BLaER1 treated with 17β-estradiol and CSF1 and Interleukin-3, amounts not matched to agents 10 nM and 100 nM (cell line): ENCODE data around the gene ZNF267.
"Not testable (repeated sequence)": the region's sequence is repeated elsewhere in the genome, so short reads cannot be mapped to it uniquely, and the experiment has no call there.

ENCODE experiments used
- H3K27ac ChIP-seq, 11 experiments: shearing (Covaris generic); formaldehyde crosslinking; 2 replicates each; pipeline ENCODE4 v1.8.1; 2022
- H3K27me3 ChIP-seq, 11 experiments: shearing (Covaris generic); formaldehyde crosslinking; 2 replicates each; pipeline ENCODE4 v1.8.1; 2022
- H3K36me3 ChIP-seq, 11 experiments: shearing (Covaris generic); formaldehyde crosslinking; 2 replicates each; pipeline ENCODE4 v1.8.1; 2022
- H3K4me1 ChIP-seq, 10 experiments: shearing (Covaris generic); formaldehyde crosslinking; 2 replicates each; pipeline ENCODE4 v1.8.1; 2022
- H3K4me2 ChIP-seq, 11 experiments: shearing (Covaris generic); formaldehyde crosslinking; 2 replicates each; pipeline ENCODE4 v1.8.1; 2022
- H3K4me3 ChIP-seq, 10 experiments: shearing (Covaris generic); formaldehyde crosslinking; 2 replicates each; pipeline ENCODE4 v1.8.1; 2022
- H3K9ac ChIP-seq, 11 experiments: shearing (Covaris generic); formaldehyde crosslinking; 2 replicates each; pipeline ENCODE4 v1.8.1; 2022
- H3K9me3 ChIP-seq, 11 experiments: shearing (Covaris generic); formaldehyde crosslinking; replicated peaks in 1 of 11; 2 replicates each; pipeline ENCODE4 v1.8.1; 2022
- H4K20me1 ChIP-seq, 11 experiments: shearing (Covaris generic); formaldehyde crosslinking; 2 replicates each; pipeline ENCODE4 v1.8.1; 2022
- Cebpa-rat ChIP-seq, 11 experiments: shearing (Covaris generic); IDR thresholded peaks; 2 replicates each; pipeline ENCODE4 v1.8.1; 2022

Gene ZNF267

GRCh38 chr16:31873556-31874365 is at the start of gene ZNF267:
TSS of gene ZNF267 (plus strand) at chr16:31873807. CDS start at chr16:31873967, 160 bp downstream.
- Histone ChIP-seq H3K9me3 (peaks cover 0 to 42% (median 32%) of the 10 kb centered on the region in 11 experiments; a peak in 21 of 22 replicates), H3K36me3 (peaks cover 28 to 38% (median 35%) of the 10 kb centered on the region in 11 experiments), H3K27me3 (no peaks in the 10 kb centered on the region), H3K4me2 (peak within 1 kb of the TSS; percentile 82 to 99 (median 96)), H3K9ac (peak within 1 kb of the TSS; percentile 93 to 100 (median 99)), H3K4me3 (peak within 1 kb of the TSS; percentile 85 to 99 (median 96)), H3K27ac (peak within 1 kb of the TSS; percentile 94 to 100 (median 98)), H3K4me1 (peaks cover 54 to 78% (median 64%) of the 10 kb centered on the region in 10 experiments), H4K20me1 (peaks cover 33 to 49% (median 42%) of the 10 kb centered on the region in 11 experiments; a peak in 21 of 22 replicates)
- TF ChIP-seq Cebpa-rat (IDR thresholded peaks at IDR 0.05), result no peak

GRCh38 chr16:31833047-31833446 is 40.6 kb upstream of the ZNF267 start:
- Histone ChIP-seq H3K9ac (no peak overlapping the region), H3K9me3 (peaks cover 30 to 55% (median 42%) of the 10 kb centered on the region in 11 experiments), H4K20me1 (no peaks in the 10 kb centered on the region), H3K4me1 (no peaks in the 10 kb centered on the region), H3K27me3 (no peaks in the 10 kb centered on the region), H3K4me3 (no peak overlapping the region), H3K27ac (no peak overlapping the region), H3K36me3 (no peaks in the 10 kb centered on the region), H3K4me2 (no peak overlapping the region)
- no peak for TF ChIP-seq Cebpa-rat (IDR thresholded peaks at IDR 0.05)

GRCh38 chr16:31836396-31836795 is 37.2 kb upstream of the ZNF267 start:
- peaks cover 45 to 85% (median 54%) of the 10 kb centered on the region in 11 experiments for H3K9me3 ChIP-seq
- not testable (repeated sequence) for H3K9ac ChIP-seq

DNA sequence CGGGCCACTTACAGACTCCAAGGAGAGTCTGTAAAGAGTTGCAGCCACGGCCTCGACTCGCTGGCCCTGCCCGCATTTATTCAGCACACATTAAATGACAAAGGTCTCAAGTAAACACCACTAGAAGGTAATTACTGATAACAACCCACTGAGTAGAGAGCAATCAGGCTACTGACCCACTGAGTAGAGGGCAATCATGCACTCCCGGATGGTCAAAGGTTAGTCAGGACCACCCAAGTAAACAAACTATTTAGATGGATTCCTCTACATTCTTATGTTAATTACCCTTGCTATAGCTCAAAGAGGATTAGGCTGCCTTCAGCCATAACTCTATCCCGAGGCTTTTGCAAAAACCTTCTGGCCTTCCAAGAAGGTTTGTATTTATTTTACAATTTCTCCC is 30.7 kb upstream of the ZNF267 start:
- H4K20me1 ChIP-seq, result no peaks in the 10 kb centered on the region
- TF ChIP-seq Cebpa-rat (IDR thresholded peaks at IDR 0.05), result no peak
- no peaks in the 10 kb centered on the region for H3K36me3 ChIP-seq
- H3K4me3 ChIP-seq, result no peak overlapping the region
- peaks cover 56 to 99% (median 76%) of the 10 kb centered on the region in 11 experiments for H3K9me3 ChIP-seq
- H3K4me1 ChIP-seq, result no peaks in the 10 kb centered on the region
- H3K27ac ChIP-seq, result no peak overlapping the region
- no peak overlapping the region for H3K9ac ChIP-seq
- H3K27me3 ChIP-seq, result no peaks in the 10 kb centered on the region
- H3K4me2 ChIP-seq, result no peak overlapping the region

More at GRCh38 chr16:31836396-31836795, 37.2 kb upstream of the ZNF267 start:
- not testable (repeated sequence) for H4K20me1 ChIP-seq, H3K4me2 ChIP-seq, H3K4me1 ChIP-seq, H3K4me3 ChIP-seq, H3K36me3 ChIP-seq, H3K27me3 ChIP-seq, H3K27ac ChIP-seq

GRCh38 chr16:31848572-31848971 is 25.0 kb upstream of the ZNF267 start:
- not testable (repeated sequence) for H3K27me3 ChIP-seq, H3K27ac ChIP-seq, H3K36me3 ChIP-seq, H3K9ac ChIP-seq, H3K4me1 ChIP-seq, H4K20me1 ChIP-seq, H3K4me2 ChIP-seq
- Histone ChIP-seq H3K4me3 (peak overlapping the region in 2 of 10 experiments; percentile 1 to 9; a peak in 3 of 20 replicates), H3K9me3 (peaks cover 65 to 79% (median 71%) of the 10 kb centered on the region in 11 experiments)

DNA sequence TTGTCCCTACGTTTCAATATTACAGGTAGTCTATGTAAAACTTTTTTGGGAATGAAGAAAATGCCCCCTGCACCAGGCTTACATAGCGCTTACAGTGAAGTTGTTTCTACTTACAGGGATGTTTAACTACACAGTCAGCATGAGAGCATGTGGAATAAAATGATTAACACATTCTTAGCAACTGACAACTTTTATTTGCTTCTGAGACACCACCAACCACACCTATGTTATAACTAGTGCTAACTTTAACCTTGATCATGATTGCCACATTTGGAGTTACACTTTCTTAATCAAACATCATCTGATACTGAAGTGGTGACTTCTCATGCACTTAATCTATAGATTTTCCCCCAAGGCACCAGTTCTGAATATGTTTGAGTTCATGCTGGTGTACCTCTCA is 20.3 kb upstream of the ZNF267 start:
- Histone ChIP-seq H3K4me1 (no peaks in the 10 kb centered on the region), H3K27ac (no peak overlapping the region), H4K20me1 (no peaks in the 10 kb centered on the region), H3K4me3 (no peak overlapping the region), H3K27me3 (no peaks in the 10 kb centered on the region), H3K4me2 (no peak overlapping the region), H3K9ac (no peak overlapping the region), H3K9me3 (peaks cover 21 to 33% (median 26%) of the 10 kb centered on the region in 11 experiments), H3K36me3 (peaks cover 0 to 7% (median 0%) of the 10 kb centered on the region in 11 experiments; a peak in 2 of 22 replicates)
- TF ChIP-seq Cebpa-rat (IDR thresholded peaks at IDR 0.05), result no peak

GRCh38 chr16:31860508-31860907 is 13.1 kb upstream of the ZNF267 start:
- TF ChIP-seq Cebpa-rat (IDR thresholded peaks at IDR 0.05), result no peak
- Histone ChIP-seq H3K9ac (no peak overlapping the region), H3K36me3 (no peaks in the 10 kb centered on the region), H3K27me3 (no peaks in the 10 kb centered on the region), H3K4me2 (no peak overlapping the region), H3K4me3 (no peak overlapping the region), H3K9me3 (no peaks in the 10 kb centered on the region), H3K27ac (no peak overlapping the region), H3K4me1 (peaks cover 0 to 17% (median 0%) of the 10 kb centered on the region in 10 experiments; a peak in 6 of 20 replicates), H4K20me1 (no peaks in the 10 kb centered on the region)

- no peaks in the 10 kb centered on the region for H4K20me1 ChIP-seq
- H3K4me2 ChIP-seq, result no peak overlapping the region
- H3K36me3 ChIP-seq, result no peaks in the 10 kb centered on the region
- no peak overlapping the region for H3K27ac ChIP-seq
- H3K4me3 ChIP-seq, result no peak overlapping the region
- no peaks in the 10 kb centered on the region for H3K9me3 ChIP-seq
- H3K27me3 ChIP-seq, result no peaks in the 10 kb centered on the region
- no peak for TF ChIP-seq Cebpa-rat (IDR thresholded peaks at IDR 0.05)
- peaks cover 0 to 20% (median 0%) of the 10 kb centered on the region in 10 experiments; a peak in 6 of 20 replicates for H3K4me1 ChIP-seq
- H3K9ac ChIP-seq, result no peak overlapping the region
Measured at GRCh38 chr16:31861455-31861854, 12.2 kb upstream of the ZNF267 start.

- Histone ChIP-seq H3K9ac (no peak overlapping the region), H3K36me3 (no peaks in the 10 kb centered on the region), H3K27me3 (no peaks in the 10 kb centered on the region), H3K4me3 (no peak overlapping the region), H3K4me2 (no peak overlapping the region), H3K9me3 (no peaks in the 10 kb centered on the region), H3K27ac (no peak overlapping the region), H3K4me1 (peaks cover 0 to 20% (median 0%) of the 10 kb centered on the region in 10 experiments; a peak in 6 of 20 replicates), H4K20me1 (no peaks in the 10 kb centered on the region)
- no peak for TF ChIP-seq Cebpa-rat (IDR thresholded peaks at IDR 0.05)
Measured at GRCh38 chr16:31862761-31863160, 10.8 kb upstream of the ZNF267 start.
